Stimulated activated CD4-positive, alpha-beta T cell treated with anti-CD3 and anti-CD28 coated beads, Interleukin-15, amount 100 ng/mL, for 24 hours (primary cell): ENCODE results near the gene BTRC.
"Not testable (repeated sequence)": the region's sequence is repeated elsewhere in the genome, so short reads cannot be mapped to it uniquely, and the experiment has no call there.

Experiments
- DNase-seq: peaks from one replicate; pipeline ENCODE4 v3.0.0-alpha.2; 2020

The BTRC gene

DNA sequence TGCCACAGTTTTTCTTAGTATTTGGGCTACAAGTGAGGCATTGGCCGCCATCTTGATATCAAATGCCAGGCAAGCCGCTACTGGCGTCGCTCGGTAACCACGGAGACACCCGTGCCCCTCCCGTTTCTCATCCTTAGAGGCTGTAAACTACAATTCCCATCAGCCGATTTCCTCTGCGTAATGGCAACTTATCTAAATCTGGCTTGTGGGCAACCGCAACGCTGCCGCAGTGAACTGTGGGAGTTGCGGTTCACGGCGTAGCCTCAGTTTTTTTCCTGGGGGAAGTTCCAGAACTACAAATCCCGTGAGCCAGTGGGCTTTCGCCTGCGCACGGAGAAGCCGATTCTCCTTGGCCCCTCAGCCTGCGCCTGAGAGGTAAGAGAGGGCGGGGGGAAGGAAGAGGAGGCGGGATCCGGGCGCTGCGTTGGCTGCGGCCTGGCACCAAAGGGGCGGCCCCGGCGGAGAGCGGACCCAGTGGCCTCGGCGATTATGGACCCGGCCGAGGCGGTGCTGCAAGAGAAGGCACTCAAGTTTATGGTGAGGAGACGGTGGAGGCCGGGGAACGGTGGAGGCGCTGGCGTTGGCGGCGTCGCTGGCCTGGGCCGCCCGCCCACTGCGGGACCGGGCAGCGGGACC lies at the start of gene BTRC:
TSS of gene BTRC (plus strand) at position 474 of the 636 bp plus-strand sequence. CDS start at position 490, 16 bp downstream.
- DNase-seq, result peak; percentile 96

DNA sequence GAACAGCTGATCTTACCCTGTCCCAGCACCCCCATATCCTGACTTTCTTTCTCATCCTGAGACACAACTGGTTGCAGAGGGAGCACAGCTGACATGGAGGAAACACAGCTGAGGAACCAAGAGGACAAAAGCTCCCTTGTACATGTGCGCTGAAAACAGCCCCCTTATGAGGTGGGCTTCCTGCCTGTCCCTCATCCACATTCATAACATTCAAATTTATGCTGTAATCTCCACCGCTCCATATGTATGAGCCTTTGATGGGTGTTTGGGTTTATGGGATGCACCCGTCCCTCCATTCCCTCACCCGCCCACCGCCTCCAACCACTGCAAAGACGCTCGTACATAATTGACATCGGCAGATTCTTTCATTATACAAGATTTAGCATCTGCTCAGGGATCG lies 49.6 kb upstream of the BTRC start:
- DNase-seq, result no peak

- no peak for DNase-seq
Measured at GRCh38 chr10:101305320-101306241, 48.4 kb upstream of the BTRC start.

- no peak for DNase-seq
Measured at GRCh38 chr10:101308051-101308450, 45.9 kb upstream of the BTRC start.

DNA sequence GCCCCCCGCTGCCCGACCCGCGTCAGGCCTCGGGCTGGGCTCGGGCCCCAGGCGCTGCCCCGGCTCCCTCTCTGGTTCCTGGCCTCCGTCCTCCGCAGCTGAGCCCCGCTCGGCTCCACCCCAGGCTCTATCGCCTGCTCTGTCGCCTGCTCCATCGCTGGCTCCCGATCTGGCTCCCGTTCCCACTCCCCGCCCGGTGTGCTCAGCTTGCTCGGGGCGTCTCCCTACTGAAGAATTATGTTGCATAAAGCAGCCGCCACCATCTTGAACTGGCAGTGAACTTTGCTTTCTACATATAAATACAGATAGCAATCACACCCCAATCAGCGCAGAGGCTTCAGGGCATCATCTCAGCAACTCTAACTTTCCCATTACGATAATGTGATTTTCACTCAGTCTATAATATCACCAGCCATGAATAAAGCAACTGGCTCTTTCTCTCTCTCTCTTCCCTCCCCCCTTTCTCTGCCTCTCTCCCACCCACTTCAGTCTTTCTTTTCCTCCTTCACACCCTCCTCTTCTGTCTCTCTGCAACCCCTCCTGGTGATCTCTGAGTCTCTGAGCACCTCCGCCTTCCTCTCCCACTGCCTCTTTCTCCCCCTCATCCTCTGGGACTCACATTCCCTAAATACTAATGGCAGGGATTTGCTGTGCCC lies 43.3 kb upstream of the BTRC start:
- no peak for DNase-seq

- DNase-seq, result no peak
Measured at GRCh38 chr10:101311185-101312066, 42.5 kb upstream of the BTRC start.

- DNase-seq, result no peak
Measured at GRCh38 chr10:101319241-101319915, 34.6 kb upstream of the BTRC start.

DNA sequence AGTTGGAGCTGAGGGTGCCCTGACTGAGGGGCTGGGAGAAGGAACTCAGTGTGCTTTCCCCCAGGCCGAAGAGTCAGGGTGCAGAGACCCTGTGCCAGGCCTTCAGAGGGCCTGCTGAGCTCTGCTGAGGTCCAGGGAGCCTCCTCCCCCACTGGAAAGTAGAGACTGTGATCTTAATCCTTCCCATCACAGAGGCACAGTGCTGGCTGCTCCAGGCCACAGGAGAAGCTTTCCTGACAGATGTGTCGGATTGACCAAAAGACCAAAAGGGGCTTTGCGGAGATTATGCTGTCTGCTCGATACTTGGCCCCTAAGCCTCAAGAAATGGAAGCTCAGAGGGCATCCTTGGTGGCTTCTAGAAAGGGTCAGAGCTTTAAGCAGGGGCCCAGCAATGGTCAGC lies 32.9 kb upstream of the BTRC start:
- DNase-seq, result no peak

- no peak for DNase-seq
Measured at GRCh38 chr10:101322266-101323108, 31.5 kb upstream of the BTRC start.

DNA sequence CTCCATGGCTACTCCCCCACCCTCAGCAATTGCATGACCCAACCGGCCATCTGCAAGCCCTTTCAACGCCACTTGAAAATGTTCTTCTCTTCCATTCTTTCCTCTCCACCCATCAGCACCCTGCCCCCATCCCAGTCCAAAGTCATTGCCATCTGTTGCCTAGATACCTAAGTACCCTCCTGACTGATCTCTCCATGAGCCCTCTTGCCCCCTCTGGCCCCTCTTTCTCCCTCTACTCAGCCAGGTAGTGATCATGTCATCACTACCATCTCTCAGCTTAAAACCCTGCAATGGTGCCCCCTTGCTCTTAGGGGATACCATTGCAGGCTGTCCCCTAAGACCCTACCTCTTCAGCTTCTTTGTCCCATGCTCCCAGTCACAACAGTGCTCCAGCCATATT lies 30.5 kb upstream of the BTRC start:
- no peak for DNase-seq

DNA sequence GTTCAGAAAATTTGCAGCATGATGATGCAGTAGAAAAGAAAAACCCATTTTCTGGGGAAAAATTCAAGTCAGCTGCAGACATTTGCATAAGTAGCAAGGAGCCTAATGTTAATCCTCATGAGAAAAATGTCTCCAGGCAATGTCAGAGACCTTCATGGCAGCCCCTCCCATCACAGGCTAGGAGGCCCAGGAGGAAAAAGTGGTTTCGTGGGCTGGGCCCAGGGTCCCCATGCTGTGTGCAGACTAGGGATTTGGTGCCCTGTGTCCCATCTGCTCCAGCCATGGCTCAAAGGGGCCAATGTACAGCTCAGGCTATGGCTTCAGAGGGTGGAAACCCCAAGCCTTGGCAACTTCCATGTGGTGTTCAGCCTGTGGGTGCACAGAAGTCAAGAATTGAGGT lies 26.5 kb upstream of the BTRC start:
- DNase-seq, result not testable (repeated sequence)

GRCh38 chr10:101329341-101330032 lies 24.5 kb upstream of the BTRC start:
- DNase-seq, result no peak

DNA sequence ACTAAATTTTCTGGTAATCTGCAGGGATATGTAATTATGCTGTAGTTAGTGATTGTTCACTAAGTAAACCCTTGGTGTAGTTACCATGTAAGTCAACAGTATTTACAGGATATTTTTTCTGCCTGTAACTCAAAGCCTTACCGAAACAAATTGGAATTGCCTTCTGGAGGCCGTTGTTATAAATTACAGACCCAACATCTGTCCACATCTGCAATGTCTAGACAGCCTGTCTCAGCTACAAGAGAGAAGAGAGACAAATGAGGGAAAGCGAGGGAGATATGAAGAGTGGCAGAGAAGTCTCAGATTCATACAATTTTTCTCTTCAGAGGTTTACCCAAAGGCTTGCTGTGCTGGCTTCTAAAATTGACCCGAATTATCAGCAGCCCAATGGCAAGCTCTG lies 23.7 kb upstream of the BTRC start:
- no peak for DNase-seq

DNA sequence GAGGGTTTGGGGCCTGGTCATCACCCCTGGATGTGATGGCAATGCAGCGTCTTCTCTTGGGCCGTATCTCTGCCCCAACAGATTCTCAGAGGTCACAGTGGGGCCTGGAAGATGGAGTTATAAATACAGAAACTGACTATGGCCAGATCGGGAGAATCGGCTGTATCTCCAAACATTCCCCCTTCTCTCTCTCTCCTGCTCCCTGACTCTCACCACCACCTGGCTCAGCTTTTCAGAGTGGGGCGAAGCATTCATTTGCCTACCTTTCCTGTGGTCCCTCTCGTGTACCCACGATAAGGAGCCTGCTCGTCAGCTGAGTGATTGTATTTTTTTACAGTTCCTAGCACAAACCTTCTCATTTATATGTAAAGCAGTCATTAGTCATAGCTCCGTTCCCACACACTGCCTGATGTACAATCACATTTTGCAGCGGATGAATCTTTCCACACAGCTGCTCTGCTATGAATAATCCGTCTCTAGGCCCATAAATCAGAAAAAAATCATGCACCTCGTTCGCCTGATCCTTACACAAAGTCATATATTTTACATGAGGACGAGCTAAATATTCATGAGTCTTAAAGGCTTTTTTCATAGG lies 23.2 kb upstream of the BTRC start:
- no peak for DNase-seq

- DNase-seq, result no peak
Measured at GRCh38 chr10:101331956-101332355, 22.0 kb upstream of the BTRC start.

- not testable (repeated sequence) for DNase-seq
Measured at GRCh38 chr10:101334259-101334658, 19.7 kb upstream of the BTRC start.

DNA sequence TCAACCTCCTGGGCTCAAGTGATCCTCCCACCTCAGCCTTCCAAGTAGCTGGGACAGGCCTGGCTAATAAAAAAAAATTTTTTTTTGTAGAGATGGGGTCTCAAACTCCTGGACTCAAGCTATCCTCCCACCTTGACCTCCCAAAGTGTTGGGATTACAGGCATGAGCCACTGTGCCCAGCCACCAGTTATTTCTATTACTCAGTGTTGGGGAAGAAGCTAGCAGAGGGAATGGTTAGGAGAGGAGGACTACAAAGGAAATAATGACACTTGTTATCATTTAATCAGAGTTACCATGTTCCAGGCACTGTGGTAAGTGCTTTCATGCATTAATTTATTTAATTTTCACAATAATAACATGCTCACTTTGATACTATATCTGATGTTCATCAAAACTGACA lies 17.6 kb upstream of the BTRC start:
- no peak for DNase-seq

DNA sequence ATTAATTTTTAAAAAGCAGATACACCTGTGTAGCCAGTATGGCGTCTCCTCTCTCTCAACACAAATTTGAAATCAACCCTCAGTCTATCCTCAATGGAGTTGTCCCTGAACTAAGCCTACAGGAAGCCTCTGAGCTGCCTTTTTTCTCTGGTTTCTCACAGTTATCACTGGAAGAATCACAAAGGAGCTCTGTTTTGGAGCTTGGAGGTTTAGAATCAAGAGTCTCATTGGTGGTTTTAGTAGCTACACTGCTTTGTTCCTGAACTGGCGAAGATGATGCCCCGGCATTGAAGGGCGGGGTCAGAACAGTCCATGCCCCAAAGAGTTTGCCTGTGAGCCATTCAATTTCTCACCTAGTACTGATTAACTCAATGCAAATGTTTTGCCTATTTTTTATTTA lies 16.1 kb upstream of the BTRC start:
- no peak for DNase-seq

GRCh38 chr10:101341438-101341837 lies 12.5 kb upstream of the BTRC start:
- DNase-seq, result no peak

DNA sequence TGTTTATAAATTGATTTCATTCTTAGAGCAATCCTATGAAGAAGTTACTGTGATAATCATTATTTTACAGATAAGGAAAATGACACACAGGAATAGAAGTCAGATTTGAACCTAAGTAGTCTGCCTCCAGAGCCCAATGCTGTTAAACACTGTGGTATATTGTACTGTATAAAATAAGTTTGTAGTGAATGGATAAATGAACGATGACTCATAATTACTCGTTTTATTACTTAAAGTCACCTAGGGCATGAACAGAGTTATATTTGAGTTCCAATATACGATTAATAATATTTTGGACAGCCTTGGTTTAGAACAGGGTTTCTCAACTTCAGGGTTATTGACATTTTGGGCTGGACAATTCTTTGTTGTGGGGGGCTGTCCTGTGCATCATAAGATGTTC lies 7.8 kb upstream of the BTRC start:
- DNase-seq, result no peak
